ENCODE measurements around the gene CAB39.

CAB39 gene

GRCh38 chr2:230712443-230713330 lies at the start of gene CAB39:
Gene CAB39 (plus strand): TSS chr2:230712842. CDS start chr2:230760002, 47,160 bp downstream.
- in situ Hi-C loops (cut with MboI; ENCODE audit: low sequenced_read_pairs): no loop called here

- in situ Hi-C loops (cut with MboI; ENCODE audit: low sequenced_read_pairs): no loop called here
Observed at GRCh38 chr2:230664128-230664527, 48.5 kb upstream of the CAB39 start.

- in situ Hi-C loops (cut with MboI; ENCODE audit: low sequenced_read_pairs): no loop called here
Observed at GRCh38 chr2:230664844-230665243, 47.8 kb upstream of the CAB39 start.

- in situ Hi-C loops (cut with MboI; ENCODE audit: low sequenced_read_pairs): no loop called here
Observed at GRCh38 chr2:230665263-230665691, 47.4 kb upstream of the CAB39 start.

- in situ Hi-C loops (cut with MboI; ENCODE audit: low sequenced_read_pairs): no loop called here
Observed at GRCh38 chr2:230666446-230666845, 46.2 kb upstream of the CAB39 start.

GRCh38 chr2:230666885-230667712 lies 45.5 kb upstream of the CAB39 start:
- in situ Hi-C loops (cut with MboI; ENCODE audit: low sequenced_read_pairs): no loop called here

GRCh38 chr2:230668184-230668938 lies 44.3 kb upstream of the CAB39 start:
- in situ Hi-C loops (cut with MboI; ENCODE audit: low sequenced_read_pairs): no loop called here

- in situ Hi-C loops (cut with MboI; ENCODE audit: low sequenced_read_pairs): no loop called here
Observed at GRCh38 chr2:230668939-230669303, 43.7 kb upstream of the CAB39 start.

- in situ Hi-C loops (cut with MboI; ENCODE audit: low sequenced_read_pairs): no loop called here
Observed at GRCh38 chr2:230669386-230669950, 43.2 kb upstream of the CAB39 start.

- in situ Hi-C loops (cut with MboI; ENCODE audit: low sequenced_read_pairs): no loop called here
Observed at GRCh38 chr2:230671117-230671516, 41.5 kb upstream of the CAB39 start.

GRCh38 chr2:230672836-230673235 lies 39.8 kb upstream of the CAB39 start:
- in situ Hi-C loops (cut with MboI; ENCODE audit: low sequenced_read_pairs): no loop called here

- in situ Hi-C loops (cut with MboI; ENCODE audit: low sequenced_read_pairs): no loop called here
Observed at GRCh38 chr2:230674401-230674800, 38.2 kb upstream of the CAB39 start.

GRCh38 chr2:230674966-230675672 lies 37.5 kb upstream of the CAB39 start:
- in situ Hi-C loops (cut with MboI; ENCODE audit: low sequenced_read_pairs): no loop called here

- in situ Hi-C loops (cut with MboI; ENCODE audit: low sequenced_read_pairs): no loop called here
Observed at GRCh38 chr2:230676546-230676945, 36.1 kb upstream of the CAB39 start.

GRCh38 chr2:230677201-230677946 lies 35.3 kb upstream of the CAB39 start:
- in situ Hi-C loops (cut with MboI; ENCODE audit: low sequenced_read_pairs): no loop called here

GRCh38 chr2:230678018-230678417 lies 34.6 kb upstream of the CAB39 start:
- in situ Hi-C loops (cut with MboI; ENCODE audit: low sequenced_read_pairs): no loop called here

GRCh38 chr2:230678451-230678850 lies 34.2 kb upstream of the CAB39 start:
- in situ Hi-C loops (cut with MboI; ENCODE audit: low sequenced_read_pairs): no loop called here

- in situ Hi-C loops (cut with MboI; ENCODE audit: low sequenced_read_pairs): no loop called here
Observed at GRCh38 chr2:230680463-230681170, 32.0 kb upstream of the CAB39 start.

- in situ Hi-C loops (cut with MboI; ENCODE audit: low sequenced_read_pairs): no loop called here
Observed at GRCh38 chr2:230681171-230681545, 31.5 kb upstream of the CAB39 start.
